HepG2 (cell line): Measurements from ENCODE around the gene MADD. TPM values are rescaled to one million over a fixed set of nuclear protein-coding genes. Genes with fewer than 3 reads are reported as not detected.

Experiments
- ARID4A ChIP-seq: sonication (generic); formaldehyde crosslinking; IDR thresholded peaks from 2 replicates; pipeline ENCODE4 v1.5.0; 2020; ENCODE audit warnings: mild to moderate bottlenecking, missing genetic modification reagents, borderline replicate concordance
- ASH2L ChIP-seq: fragments of 300-600, 200-600 bp; sonication (generic); IDR thresholded peaks from 2 replicates; pipeline ENCODE4 v1.7.0; 2017; ENCODE audit warnings: low read depth, mild to moderate bottlenecking, moderate library complexity, mixed read lengths, low read length; ENCODE audit not compliant: insufficient read length
- CCAR2 ChIP-seq: fragments of 200-400 bp; formaldehyde crosslinking; optimal IDR thresholded peaks from 2 replicates; pipeline ENCODE3; 2018; ENCODE audit warnings: low read depth, mild to moderate bottlenecking, low read length, moderate library complexity
- ERF ChIP-seq: IDR thresholded peaks from 2 replicates; pipeline ENCODE4 v1.6.1; 2018; ENCODE audit warnings: missing biosample characterization, missing genetic modification reagents
- GLI4 ChIP-seq: sonication (generic); formaldehyde crosslinking; IDR thresholded peaks from 2 replicates; pipeline ENCODE4 v1.5.1; 2020; ENCODE audit warnings: missing genetic modification reagents, mild to moderate bottlenecking, moderate library complexity, borderline replicate concordance
- KMT2A ChIP-seq: sonication (generic); formaldehyde crosslinking; IDR thresholded peaks from 2 replicates; pipeline ENCODE4 v1.4.0; 2020; ENCODE audit warnings: missing genetic modification reagents
- RFXAP ChIP-seq: sonication (generic); formaldehyde crosslinking; IDR thresholded peaks from 2 replicates; pipeline ENCODE4 v1.4.0; 2020; ENCODE audit warnings: missing genetic modification reagents, borderline replicate concordance
- ZNF274 ChIP-seq: sonication (generic); formaldehyde crosslinking; IDR thresholded peaks from 2 replicates; pipeline ENCODE4 v1.5.1; 2020; ENCODE audit warnings: mild to moderate bottlenecking, missing genetic modification reagents
- ZNF598 ChIP-seq: sonication (generic); formaldehyde crosslinking; IDR thresholded peaks from 2 replicates; pipeline ENCODE4 v1.5.1; 2020; ENCODE audit warnings: mild to moderate bottlenecking, missing genetic modification reagents, borderline replicate concordance
- ZNF687 ChIP-seq: sonication (generic); formaldehyde crosslinking; IDR thresholded peaks from 2 replicates; pipeline ENCODE4 v1.5.1; 2020; ENCODE audit warnings: mild to moderate bottlenecking, missing genetic modification reagents, moderate library complexity
- polyA plus RNA-seq, 8 experiments: library from polyadenylated mRNA; depleted of rRNA in 3 of 8; stranded (reverse) in 7 of 8; unstranded in 1 of 8; fragments of >200 nt; fragmentation: Illumina TruSeq in 4 of 8; extraction: Trizol in 4 of 8; gene quantifications; 2 replicates each; pipeline versions ENCODE4 v1.2.1 to v1.2.3, GENCODE V29; 2011 to 2016; ENCODE audit warnings: low read depth in 4 of 8, missing spikeins in 1 of 8, mixed read lengths in 1 of 8; ENCODE audit not compliant: insufficient read depth in 1 of 8
- total RNA-seq, 5 experiments: library from RNA; depleted of rRNA; stranded (reverse); fragments of >200 nt; fragmentation: Illumina TruSeq; extraction: Trizol; gene quantifications; 2 replicates each; pipeline ENCODE4 v1.2.3, GENCODE V29; 2016; ENCODE audit warnings: low read depth in 1 of 5
- TF ChIP-seq, protein P1 (sequence below): sonication (generic); formaldehyde crosslinking; IDR thresholded peaks from 2 replicates; pipeline ENCODE4 v1.4.0; 2020; ENCODE audit warnings: mild to moderate bottlenecking, missing genetic modification reagents

The MADD gene
- total and polyA plus RNA-seq, 2 of the 13 experiments (the other 11 are each of a cell fraction or from before 2014, with no cell fraction given) = 18.0 to 29.2 TPM

DNA sequence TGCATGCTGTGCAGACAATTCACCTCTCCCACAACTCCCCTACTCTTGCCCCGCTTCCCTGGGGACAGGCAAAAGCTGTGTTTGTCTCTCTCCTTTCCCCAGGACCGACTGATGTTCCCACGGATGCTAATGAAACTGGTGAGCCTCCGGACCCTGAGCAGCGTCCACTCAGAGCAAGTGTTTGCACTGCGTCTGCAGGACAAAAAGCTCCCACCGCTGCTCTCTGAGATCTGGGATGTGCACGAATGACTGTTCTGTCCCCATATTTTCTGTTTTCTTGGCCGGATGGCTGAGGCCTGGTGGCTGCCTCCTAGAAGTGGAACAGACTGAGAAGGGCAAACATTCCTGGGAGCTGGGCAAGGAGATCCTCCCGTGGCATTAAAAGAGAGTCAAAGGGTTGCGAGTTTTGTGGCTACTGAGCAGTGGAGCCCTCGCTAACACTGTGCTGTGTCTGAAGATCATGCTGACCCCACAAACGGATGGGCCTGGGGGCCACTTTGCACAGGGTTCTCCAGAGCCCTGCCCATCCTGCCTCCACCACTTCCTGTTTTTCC lies 1.4 kb upstream of the MADD start (continued):
- peak; percentile 71 for TF ChIP-seq ZNF687 (CRISPR knock-in tag)
- TF ChIP-seq, protein P1, sequence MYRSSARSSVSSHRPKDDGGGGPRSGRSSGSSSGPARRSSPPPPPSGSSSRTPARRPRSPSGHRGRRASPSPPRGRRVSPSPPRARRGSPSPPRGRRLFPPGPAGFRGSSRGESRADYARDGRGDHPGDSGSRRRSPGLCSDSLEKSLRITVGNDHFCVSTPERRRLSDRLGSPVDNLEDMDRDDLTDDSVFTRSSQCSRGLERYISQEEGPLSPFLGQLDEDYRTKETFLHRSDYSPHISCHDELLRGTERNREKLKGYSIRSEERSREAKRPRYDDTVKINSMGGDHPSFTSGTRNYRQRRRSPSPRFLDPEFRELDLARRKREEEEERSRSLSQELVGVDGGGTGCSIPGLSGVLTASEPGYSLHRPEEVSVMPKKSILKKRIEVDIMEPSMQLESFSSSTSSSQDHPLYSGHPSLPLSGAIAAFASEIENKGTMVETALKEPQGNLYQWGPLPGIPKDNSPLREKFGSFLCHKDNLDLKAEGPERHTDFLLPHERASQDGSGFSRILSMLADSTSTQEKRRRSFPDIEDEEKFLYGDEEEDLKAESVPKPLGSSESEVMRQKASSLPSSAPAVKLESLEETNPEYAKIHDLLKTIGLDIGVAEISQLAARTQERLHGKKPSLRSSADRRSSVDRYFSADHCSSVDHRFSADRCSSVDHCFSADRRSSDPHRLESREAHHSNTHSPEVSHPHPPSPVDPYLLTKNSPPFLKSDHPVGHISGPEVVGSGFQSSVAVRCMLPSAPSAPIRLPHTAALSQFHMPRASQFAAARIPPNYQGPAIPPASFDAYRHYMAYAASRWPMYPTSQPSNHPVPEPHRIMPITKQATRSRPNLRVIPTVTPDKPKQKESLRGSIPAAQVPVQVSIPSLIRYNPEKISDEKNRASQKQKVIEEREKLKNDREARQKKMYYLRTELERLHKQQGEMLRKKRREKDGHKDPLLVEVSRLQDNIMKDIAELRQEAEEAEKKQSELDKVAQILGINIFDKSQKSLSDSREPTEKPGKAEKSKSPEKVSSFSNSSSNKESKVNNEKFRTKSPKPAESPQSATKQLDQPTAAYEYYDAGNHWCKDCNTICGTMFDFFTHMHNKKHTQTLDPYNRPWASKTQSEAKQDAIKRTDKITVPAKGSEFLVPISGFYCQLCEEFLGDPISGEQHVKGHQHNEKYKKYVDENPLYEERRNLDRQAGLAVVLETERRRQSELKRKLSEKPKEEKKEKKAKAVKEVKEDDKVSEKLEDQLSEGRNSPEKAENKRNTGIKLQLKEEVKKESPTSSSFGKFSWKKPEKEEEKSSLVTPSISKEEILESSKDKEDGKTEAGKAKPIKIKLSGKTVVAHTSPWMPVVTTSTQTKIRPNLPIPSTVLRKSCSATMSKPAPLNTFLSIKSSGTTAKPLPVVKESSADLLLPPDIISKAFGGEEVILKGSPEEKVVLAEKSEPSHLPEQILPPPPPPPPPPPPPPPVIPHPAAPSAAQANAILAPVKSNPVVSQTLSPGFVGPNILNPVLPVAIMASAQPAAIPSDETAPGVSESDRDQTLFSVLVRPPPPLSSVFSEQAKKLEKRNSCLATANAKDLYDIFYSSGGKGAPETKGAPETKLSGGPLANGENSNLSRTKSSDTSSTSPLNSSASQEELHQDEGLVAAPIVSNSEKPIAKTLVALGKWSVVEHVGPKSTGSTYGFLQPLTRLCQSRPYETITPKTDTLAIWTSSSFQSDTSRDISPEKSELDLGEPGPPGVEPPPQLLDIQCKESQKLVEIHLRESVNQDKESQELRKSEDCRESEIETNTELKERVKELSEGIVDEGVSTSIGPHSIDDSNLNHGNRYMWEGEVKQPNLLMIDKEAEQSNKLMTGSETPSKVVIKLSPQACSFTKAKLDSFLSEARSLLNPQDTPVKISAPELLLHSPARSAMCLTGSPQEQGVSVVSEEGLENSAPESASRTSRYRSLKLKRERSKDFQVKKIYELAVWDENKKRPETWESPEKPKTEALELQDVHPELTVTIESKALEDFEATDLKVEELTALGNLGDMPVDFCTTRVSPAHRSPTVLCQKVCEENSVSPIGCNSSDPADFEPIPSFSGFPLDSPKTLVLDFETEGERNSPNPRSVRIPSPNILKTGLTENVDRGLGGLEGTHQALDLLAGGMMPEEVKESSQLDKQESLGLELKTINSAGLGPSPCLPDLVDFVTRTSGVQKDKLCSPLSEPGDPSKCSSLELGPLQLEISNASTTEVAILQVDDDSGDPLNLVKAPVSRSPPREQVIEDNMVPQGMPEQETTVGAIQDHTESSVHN = 0 out of 2 replicates have a peak, but pooled peaks have one; percentile 15
- TF ChIP-seq GLI4 (CRISPR knock-in tag) = 0 out of 2 replicates have a peak, but pooled peaks have one; percentile 65
- TF ChIP-seq ERF (CRISPR knock-in tag) = 0 out of 2 replicates have a peak, but pooled peaks have one; percentile 18
- TF ChIP-seq ARID4A = 0 out of 2 replicates have a peak, but pooled peaks have one; percentile 5
- TF ChIP-seq CCAR2 = no peak
- no peak for TF ChIP-seq RFXAP (CRISPR knock-in tag)
- no peak; the same call in 1 of the 2 replicates for TF ChIP-seq ZNF274 (CRISPR knock-in tag)
- TF ChIP-seq ASH2L = peak; percentile 6
- 0 out of 2 replicates have a peak, but pooled peaks have one; percentile 47 for TF ChIP-seq ZNF598 (CRISPR knock-in tag)
- TF ChIP-seq KMT2A (CRISPR knock-in tag) = 0 out of 2 replicates have a peak, but pooled peaks have one; percentile 5
